HepG2 (cell line): ENCODE data around the gene SLC2A5. TPM values are rescaled to one million over a fixed set of nuclear protein-coding genes. Genes with fewer than 3 reads are reported as not detected.

Source experiments
- CBX2 ChIP-seq, 2 experiments: fragments of 200-600 bp in 1 of 2; sonication (generic); formaldehyde crosslinking in 1 of 2; IDR thresholded peaks; 2 replicates each; pipeline versions ENCODE4 v1.7.0 to v1.8.1; 2018 to 2022; ENCODE audit warnings: low read depth in 2 of 2, low read length in 1 of 2, mild to moderate bottlenecking in 1 of 2, missing genetic modification reagents in 1 of 2
- CCAR2 ChIP-seq: fragments of 200-400 bp; formaldehyde crosslinking; optimal IDR thresholded peaks from 2 replicates; pipeline ENCODE3; 2018; ENCODE audit warnings: low read depth, mild to moderate bottlenecking, low read length, moderate library complexity
- CCDC6 ChIP-seq: sonication (generic); formaldehyde crosslinking; IDR thresholded peaks from 2 replicates; pipeline ENCODE4 v1.8.1; 2022; ENCODE audit warnings: mild to moderate bottlenecking, missing genetic modification reagents, moderate library complexity
- E2F1 ChIP-seq: sonication (generic); formaldehyde crosslinking; IDR thresholded peaks from 2 replicates; pipeline ENCODE4 v1.5.0; 2020; ENCODE audit warnings: missing genetic modification reagents
- E2F5 ChIP-seq: sonication (generic); formaldehyde crosslinking; conservative IDR thresholded peaks from 2 replicates; pipeline ENCODE4 v1.4.0; 2020; ENCODE audit warnings: missing genetic modification reagents
- FLYWCH1 ChIP-seq: sonication (generic); formaldehyde crosslinking; IDR thresholded peaks from 2 replicates; pipeline ENCODE4 v1.8.1; 2023; ENCODE audit warnings: mild to moderate bottlenecking, missing genetic modification reagents
- ISX ChIP-seq: sonication (generic); formaldehyde crosslinking; conservative IDR thresholded peaks from 2 replicates; pipeline ENCODE4 v1.5.0; 2020; ENCODE audit warnings: missing genetic modification reagents
- MBD4 ChIP-seq: IDR thresholded peaks from 2 replicates; pipeline ENCODE4 v1.6.1; 2012; ENCODE audit warnings: low read length, inconsistent platforms, borderline replicate concordance
- MBNL3 ChIP-seq: fragments of 250-450 bp; sonication (Bioruptor Pico); conservative IDR thresholded peaks from 2 replicates; pipeline ENCODE4 v1.8.0; 2022; ENCODE audit warnings: mild to moderate bottlenecking, inconsistent platforms
- MTF2 ChIP-seq: sonication (generic); formaldehyde crosslinking; IDR thresholded peaks from 2 replicates; pipeline ENCODE4 v1.5.0; 2020; ENCODE audit warnings: missing genetic modification reagents, borderline replicate concordance
- NFE2L2 ChIP-seq: fragments of 150-350 bp; IDR thresholded peaks from 2 replicates; pipeline ENCODE4 v1.6.1; 2014; ENCODE audit warnings: low read length
- POLR2AphosphoS2 ChIP-seq: IDR thresholded peaks from 2 replicates; pipeline ENCODE4 v1.6.1; 2011; ENCODE audit warnings: low read depth, low read length, improper control_type of control experiment
- SPEN ChIP-seq: sonication (generic); formaldehyde crosslinking; IDR thresholded peaks from 2 replicates; pipeline ENCODE4 v1.5.1; 2020; ENCODE audit warnings: low read depth, mild to moderate bottlenecking, missing genetic modification reagents
- TAF1 ChIP-seq: sonication (generic); formaldehyde crosslinking; IDR thresholded peaks from 2 replicates; pipeline ENCODE4 v1.4.0; 2020; ENCODE audit warnings: missing genetic modification reagents
- TAF15 ChIP-seq: fragments of 200-400 bp; formaldehyde crosslinking; IDR thresholded peaks from one replicate; pipeline ENCODE4 v1.6.1; 2018; ENCODE audit warnings: mild to moderate bottlenecking, low read depth, low read length; ENCODE audit not compliant: poor library complexity, severe bottlenecking
- TEAD3 ChIP-seq: optimal IDR thresholded peaks from 2 replicates; pipeline ENCODE3; 2016; ENCODE audit warnings: borderline replicate concordance
- ZFP36 ChIP-seq: fragments of 150-350 bp; IDR thresholded peaks from 2 replicates; pipeline ENCODE4 v1.6.1; 2018; ENCODE audit warnings: borderline replicate concordance, low read length, low read depth; ENCODE audit not compliant: partially characterized antibody
- ZNF121 ChIP-seq: sonication (generic); formaldehyde crosslinking; IDR thresholded peaks from 2 replicates; pipeline ENCODE4 v1.5.0; 2020; ENCODE audit warnings: mild to moderate bottlenecking, missing genetic modification reagents
- ZNF550 ChIP-seq: sonication (generic); formaldehyde crosslinking; IDR thresholded peaks from 2 replicates; pipeline ENCODE4 v1.4.0; 2020; ENCODE audit warnings: mild to moderate bottlenecking, missing genetic modification reagents, borderline replicate concordance
- ZNF589 ChIP-seq: sonication (generic); formaldehyde crosslinking; conservative IDR thresholded peaks from 2 replicates; pipeline ENCODE4 v1.8.0; 2022; ENCODE audit warnings: mild to moderate bottlenecking, moderate library complexity, missing genetic modification reagents
- ZNF660 ChIP-seq: sonication (generic); formaldehyde crosslinking; IDR thresholded peaks from 2 replicates; pipeline ENCODE4 v1.5.1; 2020; ENCODE audit warnings: mild to moderate bottlenecking, low read depth, missing genetic modification reagents, borderline replicate concordance
- ZNF75D ChIP-seq: sonication (generic); formaldehyde crosslinking; IDR thresholded peaks from 2 replicates; pipeline ENCODE4 v1.8.1; 2023; ENCODE audit warnings: missing genetic modification reagents, mild to moderate bottlenecking, borderline replicate concordance
- ZNF761 ChIP-seq: sonication (generic); formaldehyde crosslinking; conservative IDR thresholded peaks from 2 replicates; pipeline ENCODE4 v1.4.0; 2020; ENCODE audit warnings: mild to moderate bottlenecking, missing genetic modification reagents
- ZNF784 ChIP-seq: sonication (generic); formaldehyde crosslinking; IDR thresholded peaks from 2 replicates; pipeline ENCODE4 v1.5.1; 2020; ENCODE audit warnings: missing genetic modification reagents, mild to moderate bottlenecking, borderline replicate concordance
- ZNF790 ChIP-seq: sonication (generic); formaldehyde crosslinking; IDR thresholded peaks from 2 replicates; pipeline ENCODE4 v1.8.0; 2022; ENCODE audit warnings: missing genetic modification reagents, mild to moderate bottlenecking, borderline replicate concordance
- ZNF800 ChIP-seq: sonication (generic); formaldehyde crosslinking; IDR thresholded peaks from 2 replicates; pipeline ENCODE4 v1.4.0; 2020; ENCODE audit warnings: missing genetic modification reagents
- polyA plus RNA-seq, 8 experiments: library from polyadenylated mRNA; depleted of rRNA in 3 of 8; stranded (reverse) in 7 of 8; unstranded in 1 of 8; fragments of >200 nt; fragmentation: Illumina TruSeq in 4 of 8; extraction: Trizol in 4 of 8; gene quantifications; 2 replicates each; pipeline versions ENCODE4 v1.2.1 to v1.2.3, GENCODE V29; 2011 to 2016; ENCODE audit warnings: low read depth in 4 of 8, missing spikeins in 1 of 8, mixed read lengths in 1 of 8; ENCODE audit not compliant: insufficient read depth in 1 of 8
- total RNA-seq, 5 experiments: library from RNA; depleted of rRNA; stranded (reverse); fragments of >200 nt; fragmentation: Illumina TruSeq; extraction: Trizol; gene quantifications; 2 replicates each; pipeline ENCODE4 v1.2.3, GENCODE V29; 2016; ENCODE audit warnings: low read depth in 1 of 5

The SLC2A5 gene
- total and polyA plus RNA-seq, 2 of the 13 experiments (the other 11 are each of a cell fraction or from before 2014, with no cell fraction given): 0.04 to 0.54 TPM

GRCh38 chr1:9110669-9111356 is 41.4 kb upstream of the SLC2A5 start (continued):
- TF ChIP-seq ZNF784 (CRISPR knock-in tag) (0 out of 2 replicates have a peak, but pooled peaks have one; percentile 15), E2F1 (CRISPR knock-in tag) (no peak), ZNF550 (CRISPR knock-in tag) (no peak), CCDC6 (no peak), ZNF121 (CRISPR knock-in tag) (no peak), E2F5 (CRISPR knock-in tag) (no peak), MBNL3 (CRISPR knock-in tag) (no peak), POLR2AphosphoS2 (no peak), ZNF589 (no peak), ZNF800 (no peak), NFE2L2 (no peak), CCAR2 (no peak), FLYWCH1 (CRISPR knock-in tag) (no peak), ISX (no peak), SPEN (CRISPR knock-in tag) (no peak), ZNF660 (CRISPR knock-in tag) (no peak), ZNF761 (CRISPR knock-in tag) (no peak), TEAD3 (CRISPR knock-in tag) (peak; percentile 85), MBD4 (no peak), ZNF790 (CRISPR knock-in tag) (no peak), TAF15 (no peak), CBX2 (IDR thresholded peaks at IDR 0.05; ENCODE audit: low read depth, low read length) (no peak), CBX2 (CRISPR knock-in tag; IDR thresholded peaks at IDR 0.05; ENCODE audit: low read depth) (no peak), TAF1 (CRISPR knock-in tag) (no peak), MTF2 (CRISPR knock-in tag) (no peak), ZFP36 (no peak), ZNF75D (CRISPR knock-in tag) (no peak)
